Measurements from ENCODE around the gene PIGH.

DNA sequence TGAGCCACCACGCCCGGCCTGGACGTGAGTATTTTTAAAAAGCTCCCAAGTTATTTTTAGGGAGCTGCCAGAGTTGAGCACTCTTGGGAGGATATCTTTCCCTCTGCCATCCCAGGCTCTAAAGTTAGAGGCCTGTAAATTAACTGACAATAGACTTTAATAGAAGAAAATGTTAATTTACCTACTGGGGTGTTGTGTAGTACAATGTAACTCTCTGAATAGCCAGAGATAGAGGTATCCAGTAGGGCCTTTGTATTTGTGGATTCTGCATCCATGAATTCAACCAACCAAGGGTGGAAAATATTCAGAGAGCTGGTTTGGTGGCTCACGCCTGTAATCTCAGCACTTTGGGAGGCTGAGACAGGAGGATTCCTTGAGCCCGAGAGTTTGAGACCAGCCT lies 7.6 kb upstream of the PIGH start:
- TF ChIP-seq, protein P1, sequence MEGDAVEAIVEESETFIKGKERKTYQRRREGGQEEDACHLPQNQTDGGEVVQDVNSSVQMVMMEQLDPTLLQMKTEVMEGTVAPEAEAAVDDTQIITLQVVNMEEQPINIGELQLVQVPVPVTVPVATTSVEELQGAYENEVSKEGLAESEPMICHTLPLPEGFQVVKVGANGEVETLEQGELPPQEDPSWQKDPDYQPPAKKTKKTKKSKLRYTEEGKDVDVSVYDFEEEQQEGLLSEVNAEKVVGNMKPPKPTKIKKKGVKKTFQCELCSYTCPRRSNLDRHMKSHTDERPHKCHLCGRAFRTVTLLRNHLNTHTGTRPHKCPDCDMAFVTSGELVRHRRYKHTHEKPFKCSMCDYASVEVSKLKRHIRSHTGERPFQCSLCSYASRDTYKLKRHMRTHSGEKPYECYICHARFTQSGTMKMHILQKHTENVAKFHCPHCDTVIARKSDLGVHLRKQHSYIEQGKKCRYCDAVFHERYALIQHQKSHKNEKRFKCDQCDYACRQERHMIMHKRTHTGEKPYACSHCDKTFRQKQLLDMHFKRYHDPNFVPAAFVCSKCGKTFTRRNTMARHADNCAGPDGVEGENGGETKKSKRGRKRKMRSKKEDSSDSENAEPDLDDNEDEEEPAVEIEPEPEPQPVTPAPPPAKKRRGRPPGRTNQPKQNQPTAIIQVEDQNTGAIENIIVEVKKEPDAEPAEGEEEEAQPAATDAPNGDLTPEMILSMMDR (IDR thresholded peaks at IDR 0.05): no peak
- no peak for TF ChIP-seq POLR2A (IDR thresholded peaks at IDR 0.05)

Data from tibial nerve (tissue), 3 donors.